Uterus (tissue), 2 donors: Measurements from ENCODE around the gene SHROOM3.

Experiments
- CTCF ChIP-seq, 4 experiments: fragments of 200-600 bp in 2 of 4; fragments of 450-650 bp in 2 of 4; sonication (generic) in 2 of 4; IDR thresholded peaks; one replicate each; pipeline ENCODE4 v1.5.1; 2016 to 2019; ENCODE audit warnings: antibody characterized with exemption in 4 of 4, mild to moderate bottlenecking in 2 of 4, moderate library complexity in 1 of 4
- POLR2A ChIP-seq, 2 donors: fragments of 450-650 bp; IDR thresholded peaks; one replicate each; pipeline ENCODE4 v1.6.1; 2016; ENCODE audit warnings: antibody characterized with exemption in 2 of 2, mild to moderate bottlenecking in 1 of 2, moderate library complexity in 1 of 2

GRCh38 chr4:76622717-76623116 is 187.7 kb downstream of the SHROOM3 start:
- TF ChIP-seq CTCF (IDR thresholded peaks at IDR 0.05) (no peak), POLR2A (IDR thresholded peaks at IDR 0.05) (no peak)
